ENCODE measurements around the gene DAZ3.
"Not testable (repeated sequence)": the region's sequence is repeated elsewhere in the genome, so short reads cannot be mapped to it uniquely, and the experiment has no call there.

- TF ChIP-seq EZH2 (IDR thresholded peaks at IDR 0.05; ENCODE audit: low read length, unreplicated experiment); CTCF (conservative IDR thresholded peaks at IDR 0.05; ENCODE audit: low read depth, low read length); EZH2phosphoT487 (IDR thresholded peaks at IDR 0.05; ENCODE audit: borderline replicate concordance, low read length): not testable (repeated sequence)
These were observed 20.4 kb upstream of the DAZ3 start, which contains the start of gene DAZ4 for GRCh38 chrY:24833619-24834018.
